A673 (cell line): ENCODE measurements around the gene TMEM254. TPM values are rescaled to one million over a fixed set of nuclear protein-coding genes. Genes with fewer than 3 reads are reported as not detected.
"Not testable (repeated sequence)": the region's sequence is repeated elsewhere in the genome, so short reads cannot be mapped to it uniquely, and the experiment has no call there.

Source experiments
- BruUV-seq: library from RNA; stranded (reverse); fragments of 400-500 nt; replicated peaks from 2 replicates; lab custom pipeline; 2021; lab: Mats Ljungman, UMichigan
- CTCF ChIA-PET: fragments of 300-600 bp; sonication (Branson Sonifier 250); formaldehyde crosslinking; loops from one replicate; lab custom pipeline; 2022; ENCODE audit warnings: antibody characterized with exemption; lab: Charles Lee
- POLR2A ChIA-PET: fragments of 300-600 bp; sonication (Branson Sonifier 250); formaldehyde crosslinking; loops from one replicate; lab custom pipeline; 2022; ENCODE audit warnings: antibody characterized with exemption; ENCODE audit not compliant: low non-redundant PET; lab: Charles Lee
- DNase-seq: peaks from one replicate; pipeline ENCODE4 v3.0.0-alpha.2; 2015; ENCODE audit warnings: low spot score
- H3K27ac ChIP-seq: fragments of 200-600 bp; sonication (generic); 2 replicates; pipeline ENCODE4 v1.5.1; 2016; ENCODE audit warnings: mixed run types, low read depth, mild to moderate bottlenecking, mixed read lengths, antibody characterized with exemption, low read length; ENCODE audit not compliant: poor library complexity, severe bottlenecking
- H3K27me3 ChIP-seq: fragments of 200-600 bp; sonication (generic); replicated peaks from 2 replicates; pipeline ENCODE4 v1.6.1; 2017; ENCODE audit warnings: mixed run types, low read depth, mild to moderate bottlenecking, mixed read lengths, antibody characterized with exemption, low read length; ENCODE audit not compliant: insufficient read depth, poor library complexity
- H3K36me3 ChIP-seq: fragments of 200-600 bp; sonication (generic); 2 replicates; pipeline ENCODE4 v1.6.1; 2016; ENCODE audit warnings: mixed run types, mild to moderate bottlenecking, mixed read lengths, antibody characterized with exemption, low read length; ENCODE audit not compliant: insufficient read depth, poor library complexity, severe bottlenecking
- H3K4me1 ChIP-seq: fragments of 200-600 bp; sonication (generic); 2 replicates; pipeline ENCODE4 v1.6.1; 2017; ENCODE audit warnings: mixed run types, mild to moderate bottlenecking, mixed read lengths, antibody characterized with exemption, low read length; ENCODE audit not compliant: insufficient read depth, poor library complexity, severe bottlenecking
- H3K4me3 ChIP-seq: fragments of 200-600 bp; sonication (generic); 2 replicates; pipeline ENCODE4 v1.5.1; 2016; ENCODE audit warnings: low read depth, mixed run types, mild to moderate bottlenecking, mixed read lengths, low read length; ENCODE audit not compliant: poor library complexity, severe bottlenecking
- H3K9me3 ChIP-seq: fragments of 200-600 bp; sonication (generic); 2 replicates; pipeline ENCODE4 v1.6.1; 2016; ENCODE audit warnings: mixed run types, low read depth, mild to moderate bottlenecking, mixed read lengths, antibody characterized with exemption, low read length; ENCODE audit not compliant: poor library complexity, severe bottlenecking
- EZH2 ChIP-seq: fragments of 200-600 bp; sonication (generic); IDR thresholded peaks from 2 replicates; pipeline ENCODE4 v1.6.1; 2017; ENCODE audit warnings: borderline replicate concordance, low read depth, mild to moderate bottlenecking, mixed read lengths, antibody characterized with exemption, low read length; ENCODE audit not compliant: poor library complexity, severe bottlenecking
- intact Hi-C: fragments of 100-400 bp; cut with micrococcal nuclease; formaldehyde crosslinking; loops from one replicate; pipeline ENCODE4 v1.10.0; 2022; ENCODE audit not compliant: unreplicated experiment
- total RNA-seq: library from RNA; stranded (reverse); gene quantifications from 2 replicates; pipeline ENCODE4 v1.2.3, GENCODE V29; 2021
- TF ChIP-seq, protein P1 (sequence below): fragments of 300-800, 200-600 bp; sonication (generic); conservative IDR thresholded peaks from 2 replicates; pipeline ENCODE4 v1.5.1; 2017; ENCODE audit warnings: low read depth, mild to moderate bottlenecking, antibody characterized with exemption, low read length, moderate library complexity, mixed read lengths

TMEM254 gene
- total RNA-seq, 1 experiment from 2014 or later: 12.2 TPM

GRCh38 chr10:80132299-80133139 lies 54.1 kb downstream of the TMEM254 start, which contains the start of gene PLAC9:
Gene PLAC9, plus strand, starts transcription at chr10:80132730. Its CDS starts 33 bp downstream, at chr10:80132763.
- Histone ChIP-seq H3K36me3 (no peaks in the 10 kb centered on the region), H3K4me1 (no peaks in the 10 kb centered on the region), H3K4me3 (peak within 1 kb of the TSS; percentile 46), H3K9me3 (no peaks in the 10 kb centered on the region), H3K27ac (no peak within 1 kb of the TSS), H3K27me3 (peaks cover 19% of the 10 kb centered on the region)
- intact Hi-C loops: no loop called here
- ChIA-PET CTCF (interaction anchor here (0.6 kb wide), 1 partner anchor 688 kb away, joined by 4 read pairs; no protein-coding TSS in a partner anchor), POLR2A (no interaction called here)
- DNase-seq: no peak
- TF ChIP-seq, protein P1, sequence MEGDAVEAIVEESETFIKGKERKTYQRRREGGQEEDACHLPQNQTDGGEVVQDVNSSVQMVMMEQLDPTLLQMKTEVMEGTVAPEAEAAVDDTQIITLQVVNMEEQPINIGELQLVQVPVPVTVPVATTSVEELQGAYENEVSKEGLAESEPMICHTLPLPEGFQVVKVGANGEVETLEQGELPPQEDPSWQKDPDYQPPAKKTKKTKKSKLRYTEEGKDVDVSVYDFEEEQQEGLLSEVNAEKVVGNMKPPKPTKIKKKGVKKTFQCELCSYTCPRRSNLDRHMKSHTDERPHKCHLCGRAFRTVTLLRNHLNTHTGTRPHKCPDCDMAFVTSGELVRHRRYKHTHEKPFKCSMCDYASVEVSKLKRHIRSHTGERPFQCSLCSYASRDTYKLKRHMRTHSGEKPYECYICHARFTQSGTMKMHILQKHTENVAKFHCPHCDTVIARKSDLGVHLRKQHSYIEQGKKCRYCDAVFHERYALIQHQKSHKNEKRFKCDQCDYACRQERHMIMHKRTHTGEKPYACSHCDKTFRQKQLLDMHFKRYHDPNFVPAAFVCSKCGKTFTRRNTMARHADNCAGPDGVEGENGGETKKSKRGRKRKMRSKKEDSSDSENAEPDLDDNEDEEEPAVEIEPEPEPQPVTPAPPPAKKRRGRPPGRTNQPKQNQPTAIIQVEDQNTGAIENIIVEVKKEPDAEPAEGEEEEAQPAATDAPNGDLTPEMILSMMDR: no peak
- TF ChIP-seq EZH2: peak; percentile 71
- BruUV-seq: no TSS peak

DNA sequence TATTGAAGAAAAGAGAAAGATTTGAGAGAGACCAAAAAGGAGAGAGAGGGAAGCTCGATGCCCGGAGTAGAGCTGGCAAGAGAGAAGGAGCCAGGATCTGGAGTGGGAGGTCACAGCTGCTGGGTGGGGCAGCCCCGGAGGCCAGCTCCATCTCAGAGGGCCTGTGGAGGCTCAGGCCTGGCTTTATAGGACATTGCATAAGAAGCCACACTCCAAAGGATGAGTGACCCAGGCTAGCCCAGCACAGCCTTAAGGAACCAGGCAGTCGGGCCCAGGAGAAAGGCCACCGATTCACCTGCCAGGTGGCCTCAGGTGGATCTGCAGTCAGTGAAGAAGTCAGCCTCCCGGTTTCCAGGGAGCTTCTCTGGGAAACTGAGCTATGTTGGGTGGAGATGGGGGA lies 54.7 kb downstream of the TMEM254 start:
- intact Hi-C loops: no loop called here
- no peak overlapping the region for H3K27ac ChIP-seq
- H3K4me3 ChIP-seq: no peak overlapping the region
- H3K4me1 ChIP-seq: no peaks in the 10 kb centered on the region
- H3K9me3 ChIP-seq: no peaks in the 10 kb centered on the region
- DNase-seq: no peak
- H3K27me3 ChIP-seq: peaks cover 19% of the 10 kb centered on the region
- no peak for TF ChIP-seq EZH2
- TF ChIP-seq, protein P1: no peak
- CTCF ChIA-PET: interaction anchor here (0.6 kb wide), 1 partner anchor 689 kb away, joined by 4 read pairs; no protein-coding TSS in a partner anchor
- POLR2A ChIA-PET: no interaction called here
- no peaks in the 10 kb centered on the region for H3K36me3 ChIP-seq
- no TSS peak for BruUV-seq

- H3K9me3 ChIP-seq, DNase-seq, H3K27ac ChIP-seq, H3K36me3 ChIP-seq, H3K4me3 ChIP-seq, POLR2A ChIA-PET, intact Hi-C loops, CTCF ChIA-PET, BruUV-seq, H3K4me1 ChIP-seq: not testable (repeated sequence)
- H3K27me3 ChIP-seq: peaks cover 19% of the 10 kb centered on the region
Observed at GRCh38 chr10:80133687-80134086, 55.2 kb downstream of the TMEM254 start.
